ENCODE results near the gene ABCF2.
A peak's percentile ranks its signal among the peaks of the same experiment; 100 is the strongest.

The ABCF2 gene

GRCh38 chr7:151252961-151253711 lies 26.1 kb upstream of the ABCF2 start:
- DNase-seq (ENCODE audit: extremely low read depth in 1 of 2, low read depth in 1 of 2), result no peak

- no peak for DNase-seq (ENCODE audit: extremely low read depth in 1 of 2, low read depth in 1 of 2)
Measured at GRCh38 chr7:151252561-151252835, 25.5 kb upstream of the ABCF2 start.

- DNase-seq (ENCODE audit: extremely low read depth in 1 of 2, low read depth in 1 of 2), result no peak
Measured at GRCh38 chr7:151251689-151252560, 24.9 kb upstream of the ABCF2 start.

- no peak for DNase-seq (ENCODE audit: extremely low read depth in 1 of 2, low read depth in 1 of 2)
Measured at GRCh38 chr7:151251328-151251688, 24.3 kb upstream of the ABCF2 start.

GRCh38 chr7:151250181-151251132 lies 23.5 kb upstream of the ABCF2 start:
- no peak for DNase-seq (ENCODE audit: extremely low read depth in 1 of 2, low read depth in 1 of 2)

GRCh38 chr7:151249732-151250072 lies 22.7 kb upstream of the ABCF2 start:
- no peak for DNase-seq (ENCODE audit: extremely low read depth in 1 of 2, low read depth in 1 of 2)

- DNase-seq (ENCODE audit: extremely low read depth in 1 of 2, low read depth in 1 of 2), result no peak
Measured at GRCh38 chr7:151249034-151249731, 22.2 kb upstream of the ABCF2 start.

GRCh38 chr7:151248346-151249033 lies 21.5 kb upstream of the ABCF2 start, which contains the start of gene SMARCD3:
TSS of gene SMARCD3 (minus strand) at chr7:151248694. CDS start at chr7:151248562, 132 bp downstream.
- DNase-seq (ENCODE audit: extremely low read depth in 1 of 2, low read depth in 1 of 2), result no peak

- DNase-seq (ENCODE audit: extremely low read depth in 1 of 2, low read depth in 1 of 2), result no peak
Measured at GRCh38 chr7:151247611-151248345, 20.8 kb upstream of the ABCF2 start.

GRCh38 chr7:151246851-151247580 lies 20.0 kb upstream of the ABCF2 start:
- DNase-seq (ENCODE audit: extremely low read depth in 1 of 2, low read depth in 1 of 2), result no peak

GRCh38 chr7:151246102-151246850 lies 19.3 kb upstream of the ABCF2 start:
- DNase-seq (ENCODE audit: extremely low read depth in 1 of 2, low read depth in 1 of 2), result no peak

- peak; percentile 39 to 44 for DNase-seq (ENCODE audit: extremely low read depth in 1 of 2, low read depth in 1 of 2)
Measured at GRCh38 chr7:151245360-151246101, 18.5 kb upstream of the ABCF2 start.

GRCh38 chr7:151244841-151245346 lies 17.9 kb upstream of the ABCF2 start:
- no peak for DNase-seq (ENCODE audit: extremely low read depth in 1 of 2, low read depth in 1 of 2)

GRCh38 chr7:151244196-151244840 lies 17.3 kb upstream of the ABCF2 start:
- DNase-seq (ENCODE audit: extremely low read depth in 1 of 2, low read depth in 1 of 2), result peak in 1 of 2 donors; percentile 35

- DNase-seq (ENCODE audit: extremely low read depth in 1 of 2, low read depth in 1 of 2), result no peak
Measured at GRCh38 chr7:151243408-151244195, 16.6 kb upstream of the ABCF2 start.

- no peak for DNase-seq (ENCODE audit: extremely low read depth in 1 of 2, low read depth in 1 of 2)
Measured at GRCh38 chr7:151243045-151243349, 16.0 kb upstream of the ABCF2 start.

All from stimulated activated CD8-positive, alpha-beta memory T cell treated with anti-CD3 and anti-CD28 coated beads, Interleukin-7, amount 100 ng/mL, for 48 hours (primary cell).